HG03354 (cell line): ENCODE results near the gene FLRT2.

Experiments
- ATAC-seq: cut with Tn5 transposase; IDR thresholded peaks from one replicate; pipeline ENCODE4 v1.9.1; 2021; ENCODE audit warnings: mild to moderate bottlenecking; ENCODE audit not compliant: unreplicated experiment, poor library complexity, severe bottlenecking

FLRT2 gene

GRCh38 chr14:85554106-85554505, 24.2 kb downstream of the FLRT2 start:
- no peak for ATAC-seq

- ATAC-seq, result no peak
These were observed 26.3 kb downstream of the FLRT2 start for GRCh38 chr14:85556267-85556666.

GRCh38 chr14:85558505-85558904, 28.6 kb downstream of the FLRT2 start:
- ATAC-seq, result no peak

- no peak for ATAC-seq
These were observed 32.7 kb downstream of the FLRT2 start for GRCh38 chr14:85562630-85563029.

- ATAC-seq, result no peak
These were observed 35.0 kb downstream of the FLRT2 start for GRCh38 chr14:85564841-85565527.

GRCh38 chr14:85565862-85566296, 35.9 kb downstream of the FLRT2 start:
- ATAC-seq, result no peak

GRCh38 chr14:85566603-85567002, 36.7 kb downstream of the FLRT2 start:
- no peak for ATAC-seq

GRCh38 chr14:85572011-85572410, 42.1 kb downstream of the FLRT2 start:
- no peak for ATAC-seq

- ATAC-seq, result no peak
These were observed 42.9 kb downstream of the FLRT2 start for GRCh38 chr14:85572845-85573244.

GRCh38 chr14:85573406-85573805, 43.5 kb downstream of the FLRT2 start:
- no peak for ATAC-seq

- ATAC-seq, result no peak
These were observed 45.1 kb downstream of the FLRT2 start for GRCh38 chr14:85574853-85575616.

GRCh38 chr14:85575617-85575898, 45.6 kb downstream of the FLRT2 start:
- no peak for ATAC-seq

- no peak for ATAC-seq
These were observed 46.3 kb downstream of the FLRT2 start for GRCh38 chr14:85576218-85576617.

- no peak for ATAC-seq
These were observed 47.1 kb downstream of the FLRT2 start for GRCh38 chr14:85576848-85577542.

GRCh38 chr14:85577543-85578114, 47.7 kb downstream of the FLRT2 start:
- no peak for ATAC-seq

- ATAC-seq, result no peak
These were observed 48.4 kb downstream of the FLRT2 start for GRCh38 chr14:85578357-85578756.

GRCh38 chr14:85578930-85579329, 49.0 kb downstream of the FLRT2 start:
- ATAC-seq, result no peak

GRCh38 chr14:85579942-85580341, 50.0 kb downstream of the FLRT2 start:
- no peak for ATAC-seq

- no peak for ATAC-seq
These were observed 50.7 kb downstream of the FLRT2 start for GRCh38 chr14:85580536-85581140.

- no peak for ATAC-seq
These were observed 51.7 kb downstream of the FLRT2 start for GRCh38 chr14:85581691-85582090.
